Neural cell (in vitro differentiated cells): ENCODE measurements around the gene SESN1. TPM values are rescaled to one million over a fixed set of nuclear protein-coding genes. Genes with fewer than 3 reads are reported as not detected.

Experiments
- H2AFZ ChIP-seq: fragments of 200-600, 300-800 bp; sonication (generic), shearing (Covaris generic); 2 replicates; pipeline ENCODE4 v1.6.0; 2014; ENCODE audit warnings: low read depth, mild to moderate bottlenecking, antibody characterized with exemption, low read length, moderate library complexity
- H3F3A ChIP-seq: fragments of 200-600 bp; shearing (Covaris generic); 2 replicates; pipeline ENCODE4 v1.6.1; 2016; ENCODE audit warnings: mild to moderate bottlenecking, moderate library complexity, mixed read lengths, antibody characterized with exemption, low read length; ENCODE audit not compliant: insufficient read depth, poor library complexity, severe bottlenecking
- H3K27ac ChIP-seq: fragments of 200-600, 300-800 bp; sonication (generic), shearing (Covaris generic); 2 replicates; pipeline ENCODE4 v1.5.1; 2014; ENCODE audit warnings: mild to moderate bottlenecking, low read length, moderate library complexity
- H3K27me3 ChIP-seq: fragments of 300-800, 200-600 bp; sonication (generic), shearing (Covaris generic); 2 replicates; pipeline ENCODE4 v1.6.0; 2014; ENCODE audit warnings: mild to moderate bottlenecking, low read depth, low read length, moderate library complexity; ENCODE audit not compliant: insufficient read depth
- H3K36me3 ChIP-seq: fragments of 300-800, 200-600 bp; sonication (generic), shearing (Covaris generic); 2 replicates; pipeline ENCODE4 v1.5.1; 2014; ENCODE audit warnings: mild to moderate bottlenecking, antibody characterized with exemption, low read length, moderate library complexity; ENCODE audit not compliant: insufficient read depth
- H3K4me2 ChIP-seq: fragments of 300-800, 200-600 bp; sonication (generic), shearing (Covaris generic); 2 replicates; pipeline ENCODE4 v1.6.0; 2014; ENCODE audit warnings: mild to moderate bottlenecking, low read length
- H3K4me3 ChIP-seq: fragments of 300-800, 200-600 bp; sonication (generic), shearing (Covaris generic); 2 replicates; pipeline ENCODE4 v1.5.1; 2014; ENCODE audit warnings: mild to moderate bottlenecking, low read length, moderate library complexity
- H3K79me2 ChIP-seq: fragments of 200-600 bp; shearing (Covaris generic); replicated peaks from 2 replicates; pipeline ENCODE4 v1.6.0; 2014; ENCODE audit warnings: mild to moderate bottlenecking, low read length, moderate library complexity; ENCODE audit not compliant: insufficient read depth
- H3K9ac ChIP-seq: fragments of 300-800, 200-600 bp; sonication (generic), shearing (Covaris generic); 2 replicates; pipeline ENCODE4 v1.6.1; 2016; ENCODE audit warnings: mild to moderate bottlenecking, low read length, mixed read lengths
- H3K9me2 ChIP-seq: fragments of 200-600 bp; shearing (Covaris generic); 2 replicates; pipeline ENCODE4 v1.6.1; 2016; ENCODE audit warnings: mild to moderate bottlenecking, low read length, mixed read lengths; ENCODE audit not compliant: insufficient read depth
- H3K9me3 ChIP-seq: fragments of 200-600, 300-800 bp; sonication (generic), shearing (Covaris generic); 2 replicates; pipeline ENCODE4 v1.6.1; 2016; ENCODE audit warnings: mild to moderate bottlenecking, mixed run types, low read length, moderate library complexity, mixed read lengths
- H4K20me1 ChIP-seq: fragments of 200-600 bp; shearing (Covaris generic); 2 replicates; pipeline ENCODE4 v1.6.1; 2016; ENCODE audit warnings: mild to moderate bottlenecking, mixed run types; ENCODE audit not compliant: insufficient read depth
- EP300 ChIP-seq: fragments of 450-650 bp; conservative IDR thresholded peaks from 2 replicates; pipeline ENCODE4 v1.6.1; 2014; ENCODE audit warnings: antibody characterized with exemption, mild to moderate bottlenecking, moderate library complexity; ENCODE audit not compliant: poor library complexity, severe bottlenecking
- EZH2 ChIP-seq: fragments of 200-600, 300-800 bp; shearing (Covaris generic), sonication (generic); IDR thresholded peaks from 2 replicates; pipeline ENCODE4 v1.6.1; 2014; ENCODE audit warnings: antibody characterized with exemption, low read length, borderline replicate concordance, mild to moderate bottlenecking; ENCODE audit not compliant: insufficient read depth, poor library complexity, severe bottlenecking
- MXI1 ChIP-seq: fragments of 450-650 bp; conservative IDR thresholded peaks from 2 replicates; pipeline ENCODE4 v1.6.1; 2014; ENCODE audit warnings: antibody characterized with exemption, mild to moderate bottlenecking; ENCODE audit not compliant: poor library complexity, severe bottlenecking
- POLR2AphosphoS5 ChIP-seq: IDR thresholded peaks from 2 replicates; pipeline ENCODE4 v1.6.1; 2012
- RAD21 ChIP-seq: fragments of 450-650 bp; conservative IDR thresholded peaks from 2 replicates; pipeline ENCODE4 v1.6.1; 2014; ENCODE audit warnings: antibody characterized with exemption, mild to moderate bottlenecking, moderate library complexity
- REST ChIP-seq: IDR thresholded peaks from 2 replicates; pipeline ENCODE4 v1.6.1; 2012; ENCODE audit warnings: borderline replicate concordance
- SMC3 ChIP-seq: fragments of 450-650 bp; conservative IDR thresholded peaks from 2 replicates; pipeline ENCODE4 v1.6.1; 2014; ENCODE audit warnings: antibody characterized with exemption, mild to moderate bottlenecking, moderate library complexity; ENCODE audit not compliant: poor library complexity
- TAF1 ChIP-seq: IDR thresholded peaks from 2 replicates; pipeline ENCODE4 v1.6.1; 2012; ENCODE audit warnings: low read depth
- polyA plus RNA-seq: library from polyadenylated mRNA; depleted of rRNA; stranded (reverse); fragments of >200 nt; gene quantifications from 2 replicates; pipeline ENCODE4 v1.2.3, GENCODE V29; 2014
- TF ChIP-seq, protein P1 (sequence below): fragments of 450-650 bp; IDR thresholded peaks from 2 replicates; pipeline ENCODE4 v1.5.1; 2014; ENCODE audit warnings: antibody characterized with exemption, mild to moderate bottlenecking, moderate library complexity; ENCODE audit not compliant: poor library complexity, severe bottlenecking

Gene SESN1
- polyA plus RNA-seq, 1 donor from 2014 or later: 46.4 TPM

GRCh38 chr6:108988765-108989164, 105.9 kb downstream of the SESN1 start:
- H3K4me2 ChIP-seq: no peak overlapping the region

DNA sequence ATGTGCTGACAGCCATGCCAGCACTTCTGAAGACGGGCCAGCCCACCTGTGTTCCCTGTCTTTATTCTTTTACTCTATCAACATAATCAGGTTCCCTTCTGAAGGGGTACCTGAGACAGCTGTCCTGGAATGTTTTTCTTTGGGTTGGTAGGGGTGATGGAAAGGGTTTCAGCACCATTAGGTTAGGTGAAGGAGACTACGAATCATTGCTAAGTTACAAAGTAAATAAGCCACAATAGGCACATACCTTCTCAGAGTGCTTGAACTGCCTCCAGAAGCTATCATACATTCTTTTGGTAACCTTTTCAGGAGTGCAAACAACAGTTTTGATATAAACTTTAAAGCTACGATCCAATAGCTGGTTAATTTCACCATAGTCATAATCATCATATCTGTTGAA, 106.3 kb downstream of the SESN1 start:
- Histone ChIP-seq H3K27ac (no peak overlapping the region), H3K9ac (no peak overlapping the region), H4K20me1 (no peaks in the 10 kb centered on the region), H3K79me2 (no peaks in the 10 kb centered on the region), H3K4me2 (no peak overlapping the region), H3K9me2 (no peaks in the 10 kb centered on the region), H3K27me3 (no peaks in the 10 kb centered on the region), H3K9me3 (no peaks in the 10 kb centered on the region), H3K36me3 (peaks cover 12% of the 10 kb centered on the region), H3K4me3 (no peak overlapping the region), H3F3A (no peaks in the 10 kb centered on the region), H2AFZ (no peak overlapping the region)
- TF ChIP-seq EZH2 (no peak), POLR2AphosphoS5 (no peak), REST (no peak), RAD21 (no peak), EP300 (no peak), TAF1 (no peak), MXI1 (no peak)
- TF ChIP-seq, protein P1, sequence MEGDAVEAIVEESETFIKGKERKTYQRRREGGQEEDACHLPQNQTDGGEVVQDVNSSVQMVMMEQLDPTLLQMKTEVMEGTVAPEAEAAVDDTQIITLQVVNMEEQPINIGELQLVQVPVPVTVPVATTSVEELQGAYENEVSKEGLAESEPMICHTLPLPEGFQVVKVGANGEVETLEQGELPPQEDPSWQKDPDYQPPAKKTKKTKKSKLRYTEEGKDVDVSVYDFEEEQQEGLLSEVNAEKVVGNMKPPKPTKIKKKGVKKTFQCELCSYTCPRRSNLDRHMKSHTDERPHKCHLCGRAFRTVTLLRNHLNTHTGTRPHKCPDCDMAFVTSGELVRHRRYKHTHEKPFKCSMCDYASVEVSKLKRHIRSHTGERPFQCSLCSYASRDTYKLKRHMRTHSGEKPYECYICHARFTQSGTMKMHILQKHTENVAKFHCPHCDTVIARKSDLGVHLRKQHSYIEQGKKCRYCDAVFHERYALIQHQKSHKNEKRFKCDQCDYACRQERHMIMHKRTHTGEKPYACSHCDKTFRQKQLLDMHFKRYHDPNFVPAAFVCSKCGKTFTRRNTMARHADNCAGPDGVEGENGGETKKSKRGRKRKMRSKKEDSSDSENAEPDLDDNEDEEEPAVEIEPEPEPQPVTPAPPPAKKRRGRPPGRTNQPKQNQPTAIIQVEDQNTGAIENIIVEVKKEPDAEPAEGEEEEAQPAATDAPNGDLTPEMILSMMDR: no peak

More at GRCh38 chr6:108988765-108989164, 105.9 kb downstream of the SESN1 start:
- Histone ChIP-seq H3K36me3 (peaks cover 12% of the 10 kb centered on the region), H3K9ac (no peak overlapping the region), H3F3A (no peaks in the 10 kb centered on the region), H3K9me2 (no peaks in the 10 kb centered on the region), H2AFZ (no peak overlapping the region), H3K27me3 (no peaks in the 10 kb centered on the region), H3K4me3 (no peak overlapping the region), H3K79me2 (no peaks in the 10 kb centered on the region), H3K9me3 (no peaks in the 10 kb centered on the region), H3K27ac (no peak overlapping the region), H4K20me1 (no peaks in the 10 kb centered on the region)
- TF ChIP-seq, protein P1: no peak
- TF ChIP-seq MXI1 (no peak), SMC3 (no peak), POLR2AphosphoS5 (no peak), TAF1 (no peak), RAD21 (no peak), EZH2 (no peak), REST (no peak), EP300 (no peak)
